Inflammatory macrophage treated with lipopolysaccharide for 1 hour (primary cell): ENCODE measurements around the gene SAMM50.
"Not testable (repeated sequence)": the region's sequence is repeated elsewhere in the genome, so short reads cannot be mapped to it uniquely, and the experiment has no call there.

Experiments
- DNase-seq, 2 donors: peaks; one replicate each; pipeline ENCODE4 v3.0.0-alpha.2; 2020 to 2022

Gene SAMM50

GRCh38 chr22:44004104-44004460 lies 48.8 kb downstream of the SAMM50 start:
- no peak for DNase-seq

GRCh38 chr22:44005524-44005923 lies 50.3 kb downstream of the SAMM50 start:
- DNase-seq = peak; percentile 68 to 77

- DNase-seq = peak; percentile 72 to 76
Measured at GRCh38 chr22:44012162-44012561, 56.9 kb downstream of the SAMM50 start.

GRCh38 chr22:44012591-44012990 lies 57.3 kb downstream of the SAMM50 start:
- no peak for DNase-seq

GRCh38 chr22:44014241-44014640 lies 59.0 kb downstream of the SAMM50 start:
- DNase-seq = no peak

- not testable (repeated sequence) for DNase-seq
Measured at GRCh38 chr22:44016586-44016985, 61.3 kb downstream of the SAMM50 start.

GRCh38 chr22:44018594-44018993 lies 63.4 kb downstream of the SAMM50 start:
- no peak for DNase-seq

- DNase-seq = no peak
Measured at GRCh38 chr22:44019416-44019815, 64.2 kb downstream of the SAMM50 start.

- DNase-seq = no peak
Measured at GRCh38 chr22:44019846-44020245, 64.6 kb downstream of the SAMM50 start.

GRCh38 chr22:44020981-44021380 lies 65.7 kb downstream of the SAMM50 start:
- no peak for DNase-seq

- DNase-seq = peak; percentile 55 to 81
Measured at GRCh38 chr22:44023404-44024287, 68.4 kb downstream of the SAMM50 start.

- DNase-seq = peak in 1 of 2 donors; percentile 34
Measured at GRCh38 chr22:44024288-44024921, 69.2 kb downstream of the SAMM50 start, which contains the start of gene PARVB. PARVB (plus strand) TSS chr22:44024302; CDS start chr22:44024340, 38 bp downstream.

- peak; percentile 75 to 83 for DNase-seq
Measured at GRCh38 chr22:44025171-44026065, 70.2 kb downstream of the SAMM50 start.

GRCh38 chr22:44026066-44026629 lies 70.9 kb downstream of the SAMM50 start:
- DNase-seq = peak in 1 of 2 donors; percentile 17

- DNase-seq = peak; percentile 98
Measured at GRCh38 chr22:44026630-44027511, 71.6 kb downstream of the SAMM50 start.

GRCh38 chr22:44028091-44028490 lies 72.8 kb downstream of the SAMM50 start:
- no peak for DNase-seq

- DNase-seq = no peak
Measured at GRCh38 chr22:44029069-44029468, 73.8 kb downstream of the SAMM50 start.

- DNase-seq = no peak
Measured at GRCh38 chr22:44030051-44030701, 74.9 kb downstream of the SAMM50 start.

GRCh38 chr22:44030702-44031082 lies 75.5 kb downstream of the SAMM50 start:
- DNase-seq = no peak

GRCh38 chr22:44031158-44031952 lies 76.1 kb downstream of the SAMM50 start:
- DNase-seq = peak in 1 of 2 donors; percentile 14
